H1 (cell line): ENCODE results near the gene CEACAM8.

Experiments
- EZH2 ChIP-seq: fragments of 200-600 bp; sonication (generic); IDR thresholded peaks from 2 replicates; pipeline ENCODE4 v1.7.1; 2012; ENCODE audit warnings: low read depth, mild to moderate bottlenecking, moderate library complexity, low read length, inconsistent platforms; ENCODE audit not compliant: severe bottlenecking
- POLR2A ChIP-seq, 2 experiments: IDR thresholded peaks; 1 replicate in 1 of 2; 2 replicates in 1 of 2; pipeline ENCODE4 v1.6.1; 2011; ENCODE audit warnings: low read depth in 2 of 2, low read length in 2 of 2, mild to moderate bottlenecking in 2 of 2; ENCODE audit errors: control extremely low read depth in 1 of 2
- SIN3A ChIP-seq, 2 experiments: IDR thresholded peaks in 1 of 2; conservative IDR thresholded peaks in 1 of 2; 2 replicates each; pipeline ENCODE4 v1.6.1; 2011 to 2012; ENCODE audit warnings: low read length in 2 of 2, improper control_type of control experiment in 1 of 2, low read depth in 1 of 2, mild to moderate bottlenecking in 1 of 2

DNA sequence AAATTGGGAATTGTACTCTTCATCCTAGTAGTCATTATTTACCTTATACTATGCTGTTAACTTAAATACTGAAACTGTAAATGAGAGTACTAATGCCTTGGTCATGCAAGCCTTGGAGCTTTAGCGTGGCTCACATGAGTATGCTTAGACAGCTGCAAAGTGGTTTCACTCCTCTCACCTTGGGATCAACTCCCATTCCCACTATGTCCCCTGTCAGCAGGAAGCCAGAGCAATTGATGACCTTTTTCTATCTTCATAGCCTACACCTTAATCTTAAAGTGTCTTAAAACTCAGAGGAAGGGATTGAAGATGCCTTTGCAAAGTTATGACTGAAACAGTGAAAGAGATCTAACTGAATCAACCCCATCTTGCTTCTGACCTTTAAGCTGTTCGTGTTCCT, 33.2 kb upstream of the CEACAM8 start:
- TF ChIP-seq POLR2A (IDR thresholded peaks at IDR 0.05; ENCODE audit: control extremely low read depth in 1 of 2, low read depth in 2 of 2, low read length in 2 of 2) (no peak), SIN3A (conservative IDR thresholded peaks at IDR 0.05 in 1 of 2, IDR thresholded peaks at IDR 0.05 in 1 of 2; ENCODE audit: low read depth in 1 of 2, low read length in 2 of 2) (no peak), EZH2 (no peak)
